Esophagus squamous epithelium (tissue), 4 donors: Measurements from ENCODE around the gene MAML3.

Experiments used
- CTCF ChIP-seq, 6 experiments: fragments of 450-650 bp in 4 of 6; fragments of 200-600 bp in 2 of 6; sonication (generic) in 2 of 6; IDR thresholded peaks; one replicate each; pipeline ENCODE4 v1.5.1; 2016 to 2019; ENCODE audit warnings: antibody characterized with exemption in 6 of 6, mild to moderate bottlenecking in 4 of 6, moderate library complexity in 4 of 6
- POLR2A ChIP-seq, 4 donors: fragments of 450-650 bp; IDR thresholded peaks; one replicate each; pipeline ENCODE4 v1.6.1; 2017; ENCODE audit warnings: antibody characterized with exemption in 4 of 4, mild to moderate bottlenecking in 4 of 4, moderate library complexity in 3 of 4

- TF ChIP-seq POLR2A (IDR thresholded peaks at IDR 0.05) (no peak), CTCF (IDR thresholded peaks at IDR 0.05) (no peak)
Observed at GRCh38 chr4:139880841-139881240, 273.1 kb downstream of the MAML3 start.
